ENCODE data around the gene CISH. TPM values are rescaled to one million over a fixed set of nuclear protein-coding genes. Genes with fewer than 3 reads are reported as not detected.

The CISH gene
- total and polyA plus RNA-seq, 9 donors: 6.2 to 28.0 (median 21.9) TPM

GRCh38 chr3:50600141-50600753 lies 11.3 kb downstream of the CISH start:
- intact Hi-C loops (cut with DNase I): loop anchor here in 1 of 4 donors (10.0 kb wide), 1 partner anchor 245 kb away; the partner anchor contains the start of genes CYB561D2, NPRL2 and TMEM115
- H3K36me3 ChIP-seq: no peaks in the 10 kb centered on the region
- H3K4me1 ChIP-seq (ENCODE audit: insufficient read depth): peaks cover 46% of the 10 kb centered on the region
- no peaks in the 10 kb centered on the region for H3K9me3 ChIP-seq
- TF ChIP-seq, protein P1, sequence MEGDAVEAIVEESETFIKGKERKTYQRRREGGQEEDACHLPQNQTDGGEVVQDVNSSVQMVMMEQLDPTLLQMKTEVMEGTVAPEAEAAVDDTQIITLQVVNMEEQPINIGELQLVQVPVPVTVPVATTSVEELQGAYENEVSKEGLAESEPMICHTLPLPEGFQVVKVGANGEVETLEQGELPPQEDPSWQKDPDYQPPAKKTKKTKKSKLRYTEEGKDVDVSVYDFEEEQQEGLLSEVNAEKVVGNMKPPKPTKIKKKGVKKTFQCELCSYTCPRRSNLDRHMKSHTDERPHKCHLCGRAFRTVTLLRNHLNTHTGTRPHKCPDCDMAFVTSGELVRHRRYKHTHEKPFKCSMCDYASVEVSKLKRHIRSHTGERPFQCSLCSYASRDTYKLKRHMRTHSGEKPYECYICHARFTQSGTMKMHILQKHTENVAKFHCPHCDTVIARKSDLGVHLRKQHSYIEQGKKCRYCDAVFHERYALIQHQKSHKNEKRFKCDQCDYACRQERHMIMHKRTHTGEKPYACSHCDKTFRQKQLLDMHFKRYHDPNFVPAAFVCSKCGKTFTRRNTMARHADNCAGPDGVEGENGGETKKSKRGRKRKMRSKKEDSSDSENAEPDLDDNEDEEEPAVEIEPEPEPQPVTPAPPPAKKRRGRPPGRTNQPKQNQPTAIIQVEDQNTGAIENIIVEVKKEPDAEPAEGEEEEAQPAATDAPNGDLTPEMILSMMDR (IDR thresholded peaks at IDR 0.05): no peak
- no peak for TF ChIP-seq EP300 (IDR thresholded peaks at IDR 0.05)
- TF ChIP-seq POLR2A (IDR thresholded peaks at IDR 0.05): no peak
- H3K27ac ChIP-seq: peak overlapping the region; percentile 23 to 98
- WGBS, 3 donors: 69 to 73% (median 70%) methylated on average over 9 of the region's 9 CpGs
- no peaks in the 10 kb centered on the region for H3K27me3 ChIP-seq
- no peak overlapping the region for H3K4me3 ChIP-seq
- peak in 3 of 5 donors; percentile 49 to 60 (median 56) for DNase-seq

- WGBS, 3 donors: 77 to 81% (median 77%) methylated on average over 1 of the region's 1 CpG
- DNase-seq: no peak
- Histone ChIP-seq H3K4me1 (ENCODE audit: insufficient read depth) (peaks cover 41% of the 10 kb centered on the region), H3K4me3 (no peak overlapping the region), H3K27me3 (no peaks in the 10 kb centered on the region), H3K27ac (peak overlapping the region; percentile 23 to 98), H3K9me3 (no peaks in the 10 kb centered on the region), H3K36me3 (no peaks in the 10 kb centered on the region)
- intact Hi-C loops (cut with DNase I): loop anchor here in 1 of 4 donors (10.0 kb wide), 1 partner anchor 245 kb away; the partner anchor contains the start of genes CYB561D2, NPRL2 and TMEM115
- TF ChIP-seq, protein P1 (IDR thresholded peaks at IDR 0.05): no peak
Measured at GRCh38 chr3:50599716-50600118, 11.9 kb downstream of the CISH start.

DNA sequence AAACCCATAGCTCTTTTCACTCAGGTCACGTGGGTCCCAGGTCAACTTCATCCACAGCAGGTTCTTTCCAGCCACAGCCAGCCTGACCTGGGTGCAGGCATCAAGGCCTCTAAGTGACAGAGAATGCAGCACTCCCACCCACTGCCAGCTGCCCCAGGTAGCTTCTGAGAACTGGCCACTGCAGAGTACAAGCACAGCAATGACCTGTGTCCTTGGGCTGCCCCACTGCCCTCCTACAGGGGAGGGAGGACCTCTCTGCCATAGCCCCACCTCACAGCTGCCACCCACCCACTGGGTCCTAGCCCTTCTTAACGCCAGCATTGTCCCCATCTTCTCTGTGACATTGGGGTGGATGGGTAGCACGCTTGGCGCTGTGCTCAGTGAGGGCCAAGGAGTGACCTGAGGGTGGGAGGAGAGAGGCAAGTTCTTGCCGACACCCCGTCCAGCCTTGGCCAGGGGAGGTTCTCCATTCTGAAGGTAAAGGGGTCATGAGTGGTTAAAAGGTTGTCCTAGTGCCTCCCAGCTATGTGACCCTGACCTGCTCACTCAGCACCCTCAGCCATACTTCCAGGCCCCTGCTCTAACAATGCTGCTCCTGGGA lies 12.4 kb downstream of the CISH start:
- Histone ChIP-seq H3K27ac (peak overlapping the region; percentile 23 to 98), H3K4me1 (ENCODE audit: insufficient read depth) (peaks cover 36% of the 10 kb centered on the region), H3K36me3 (no peaks in the 10 kb centered on the region), H3K9me3 (no peaks in the 10 kb centered on the region), H3K27me3 (no peaks in the 10 kb centered on the region), H3K4me3 (no peak overlapping the region)
- no peak for TF ChIP-seq POLR2A (IDR thresholded peaks at IDR 0.05)
- WGBS, 3 donors: 76 to 85% (median 76%) methylated on average over 6 of the region's 6 CpGs
- DNase-seq: no peak
- intact Hi-C loops (cut with DNase I): no loop called here

GRCh38 chr3:50594253-50594785 lies 17.3 kb downstream of the CISH start:
- no peaks in the 10 kb centered on the region for H3K27me3 ChIP-seq
- H3K27ac ChIP-seq: no peak overlapping the region
- no peaks in the 10 kb centered on the region for H3K36me3 ChIP-seq
- no peak overlapping the region for H3K4me3 ChIP-seq
- H3K4me1 ChIP-seq (ENCODE audit: insufficient read depth): peaks cover 9% of the 10 kb centered on the region
- intact Hi-C loops (cut with DNase I): no loop called here
- 24 to 51% (median 46%) methylated on average over 2 of the region's 2 CpGs for WGBS, 3 donors
- TF ChIP-seq, protein P1 (IDR thresholded peaks at IDR 0.05): no peak
- no peak for TF ChIP-seq EP300 (IDR thresholded peaks at IDR 0.05)
- no peak for TF ChIP-seq POLR2A (IDR thresholded peaks at IDR 0.05)
- H3K9me3 ChIP-seq: no peaks in the 10 kb centered on the region
- DNase-seq: no peak

DNA sequence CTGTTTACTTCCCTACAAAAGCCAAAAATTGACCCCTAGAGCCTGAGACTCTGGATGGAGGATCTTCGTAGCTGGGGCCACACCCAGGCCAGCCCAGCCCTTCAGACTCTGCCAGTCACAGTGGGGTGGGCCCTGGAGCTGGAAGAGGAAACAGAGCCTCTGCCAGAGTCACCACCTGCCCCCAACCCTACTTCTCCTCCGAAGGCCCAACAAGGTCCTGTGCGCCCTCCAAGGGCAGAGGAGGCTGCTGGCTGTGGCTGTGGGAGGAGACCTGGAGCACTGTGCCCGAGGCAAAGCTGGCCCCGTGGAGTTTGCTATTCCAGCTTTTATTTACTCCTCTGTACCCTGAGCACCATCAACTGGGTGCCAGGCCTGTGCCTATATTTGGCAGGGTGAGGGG lies 19.0 kb downstream of the CISH start:
- no peak overlapping the region for H3K27ac ChIP-seq
- 41 to 43% (median 42%) methylated on average over 5 of the region's 5 CpGs for WGBS, 3 donors
- no peaks in the 10 kb centered on the region for H3K9me3 ChIP-seq
- no peaks in the 10 kb centered on the region for H3K36me3 ChIP-seq
- TF ChIP-seq EP300 (IDR thresholded peaks at IDR 0.05): no peak
- TF ChIP-seq POLR2A (IDR thresholded peaks at IDR 0.05): no peak
- TF ChIP-seq, protein P1 (IDR thresholded peaks at IDR 0.05): no peak
- intact Hi-C loops (cut with DNase I): no loop called here
- H3K27me3 ChIP-seq: no peaks in the 10 kb centered on the region
- H3K4me3 ChIP-seq: no peak overlapping the region
- H3K4me1 ChIP-seq (ENCODE audit: insufficient read depth): peaks cover 10% of the 10 kb centered on the region
- no peak for DNase-seq

Data from ovary (tissue), 9 donors.